HCT116 (cell line): ENCODE results near the gene AJUBA. TPM values are rescaled to one million over a fixed set of nuclear protein-coding genes. Genes with fewer than 3 reads are reported as not detected.
A peak's percentile ranks its signal among the peaks of the same experiment; 100 is the strongest.

ENCODE experiments used
- ATAC-seq: fragments of 200-7000 bp; cut with Tn5 transposase; 2 replicates; pipeline ENCODE4 v1.9.1; 2020; ENCODE audit warnings: mild to moderate bottlenecking, moderate library complexity
- BruUV-seq: library from RNA; stranded (reverse); fragments of 400-500 nt; replicated peaks from 2 replicates; lab custom pipeline; 2021; lab: Mats Ljungman, UMichigan
- CTCF ChIA-PET: fragments of 300-600 bp; sonication (Branson Sonifier 250); formaldehyde crosslinking; loops from one replicate; lab custom pipeline; 2021; ENCODE audit warnings: antibody characterized with exemption; lab: Charles Lee
- POLR2A ChIA-PET: fragments of 300-600, 350-600 bp; sonication (Branson Sonifier 250); formaldehyde crosslinking; loops from one replicate; lab custom pipeline; 2021; ENCODE audit warnings: antibody characterized with exemption; lab: Charles Lee
- RAD21 ChIA-PET, 2 experiments: fragments of 300-600 bp; sonication (Branson Sonifier 250); formaldehyde crosslinking; loops; one replicate each; lab custom pipeline; 2023; ENCODE audit warnings: low total read pairs in 2 of 2; ENCODE audit not compliant: uncharacterized antibody in 2 of 2, unreplicated experiment in 2 of 2, low non-redundant PET in 1 of 2; lab: Charles Lee
- DNase-seq: peaks from one replicate; pipeline ENCODE4 v3.0.0-alpha.2; 2010; ENCODE audit warnings: low read depth, low spot score
- H2AFZ ChIP-seq: fragments of 200-600 bp; shearing (Covaris generic), sonication (generic); 2 replicates; pipeline ENCODE4 v1.6.1; 2017; ENCODE audit warnings: low read depth, mixed run types, mixed read lengths, antibody characterized with exemption, low read length; ENCODE audit not compliant: poor library complexity, severe bottlenecking
- H3K27ac ChIP-seq: 2 replicates; pipeline ENCODE4 v1.5.1; 2012; ENCODE audit warnings: low read depth, low read length
- H3K27me3 ChIP-seq: fragments of 200-600 bp; sonication (generic); 2 replicates; pipeline ENCODE4 v1.6.1; 2016; ENCODE audit warnings: mixed run types, low read length, mixed read lengths; ENCODE audit not compliant: insufficient read depth
- H3K36me3 ChIP-seq, 2 experiments: fragments of 200-500 bp in 1 of 2; fragments of 200-600 bp in 1 of 2; sonication (Bioruptor generic) in 1 of 2; sonication (generic) in 1 of 2; 2 replicates each; pipeline versions ENCODE4 v1.5.1 to v1.6.1; 2014 to 2016; ENCODE audit warnings: low read length in 2 of 2, inconsistent platforms in 1 of 2, mixed read lengths in 1 of 2, mixed run types in 1 of 2; ENCODE audit not compliant: insufficient read depth in 2 of 2, control insufficient read depth in 1 of 2
- H3K4me1 ChIP-seq, 2 experiments: fragments of 200-600 bp in 1 of 2; sonication (generic) in 1 of 2; 2 replicates each; pipeline versions ENCODE4 v1.5.1 to v1.6.1; 2012 to 2017; ENCODE audit warnings: low read length in 2 of 2, inconsistent platforms in 1 of 2, mild to moderate bottlenecking in 1 of 2, mixed read lengths in 1 of 2, mixed run types in 1 of 2, moderate library complexity in 1 of 2; ENCODE audit not compliant: insufficient read depth in 2 of 2, control insufficient read depth in 1 of 2
- H3K4me2 ChIP-seq: fragments of 200-600 bp; sonication (generic); 2 replicates; pipeline ENCODE4 v1.6.1; 2017; ENCODE audit warnings: mixed run types, low read length, mixed read lengths
- H3K4me3 ChIP-seq, 2 experiments: fragments of 200-600 bp in 1 of 2; sonication (generic) in 1 of 2; replicated peaks in 1 of 2; 2 replicates each; pipeline ENCODE4 v1.5.1; 2011 to 2016; ENCODE audit warnings: low read length in 2 of 2, control low read depth in 1 of 2, low read depth in 1 of 2, mild to moderate bottlenecking in 1 of 2, mixed read lengths in 1 of 2, mixed run types in 1 of 2
- H3K79me2 ChIP-seq: fragments of 200-600 bp; sonication (generic); 2 replicates; pipeline ENCODE4 v1.6.1; 2017; ENCODE audit warnings: mild to moderate bottlenecking, mixed run types, low read length, moderate library complexity, mixed read lengths; ENCODE audit not compliant: insufficient read depth
- H3K9ac ChIP-seq: fragments of 200-600 bp; sonication (generic); 2 replicates; pipeline ENCODE4 v1.6.1; 2016; ENCODE audit warnings: low read length, mixed read lengths
- H3K9me2 ChIP-seq: fragments of 200-600 bp; sonication (generic), shearing (Covaris generic); 2 replicates; pipeline ENCODE4 v1.6.1; 2017; ENCODE audit warnings: mixed run types, mild to moderate bottlenecking, moderate library complexity; ENCODE audit not compliant: insufficient read depth
- H3K9me3 ChIP-seq, 2 experiments: fragments of 200-500 bp in 1 of 2; fragments of 200-600 bp in 1 of 2; sonication (Bioruptor generic) in 1 of 2; sonication (generic) in 1 of 2; 2 replicates each; pipeline ENCODE4 v1.6.1; 2014 to 2017; ENCODE audit warnings: low read length in 2 of 2, mixed read lengths in 2 of 2, inconsistent platforms in 1 of 2, low read depth in 1 of 2, mild to moderate bottlenecking in 1 of 2, mixed run types in 1 of 2, moderate library complexity in 1 of 2; ENCODE audit not compliant: control insufficient read depth in 1 of 2, insufficient read depth in 1 of 2
- H4K20me1 ChIP-seq: fragments of 200-600 bp; sonication (generic), shearing (Covaris generic); 2 replicates; pipeline ENCODE4 v1.6.1; 2017; ENCODE audit warnings: mixed run types, mild to moderate bottlenecking, moderate library complexity; ENCODE audit not compliant: insufficient read depth
- ATF3 ChIP-seq: IDR thresholded peaks from 2 replicates; pipeline ENCODE4 v1.6.1; 2012
- EZH2 ChIP-seq: fragments of 200-600 bp; sonication (generic); IDR thresholded peaks from 2 replicates; pipeline ENCODE4 v1.6.1; 2017; ENCODE audit warnings: antibody characterized with exemption, mixed run types
- EZH2phosphoT487 ChIP-seq: fragments of 200-600 bp; IDR thresholded peaks from 2 replicates; pipeline ENCODE4 v1.6.1; 2018; ENCODE audit warnings: antibody characterized with exemption, borderline replicate concordance
- JUND ChIP-seq: IDR thresholded peaks from 2 replicates; pipeline ENCODE4 v1.6.1; 2012
- POLR2A ChIP-seq: IDR thresholded peaks from 2 replicates; pipeline ENCODE4 v1.7.0; 2011; ENCODE audit warnings: borderline replicate concordance; ENCODE audit not compliant: insufficient read depth, insufficient read length; ENCODE audit errors: extremely low read depth
- POLR2AphosphoS5 ChIP-seq: IDR thresholded peaks from 2 replicates; pipeline ENCODE4 v1.6.1; 2011; ENCODE audit warnings: mild to moderate bottlenecking, low read depth, low read length, moderate library complexity
- RAD21 ChIP-seq: IDR thresholded peaks from 2 replicates; pipeline ENCODE4 v1.6.1; 2012; ENCODE audit warnings: low read depth, mild to moderate bottlenecking
- REST ChIP-seq: IDR thresholded peaks from 2 replicates; pipeline ENCODE4 v1.6.1; 2012; ENCODE audit warnings: low read depth
- SP1 ChIP-seq: IDR thresholded peaks from 2 replicates; pipeline ENCODE4 v1.6.1; 2012; ENCODE audit warnings: low read depth
- SRF ChIP-seq: IDR thresholded peaks from 2 replicates; pipeline ENCODE4 v1.6.1; 2012; ENCODE audit warnings: low read depth
- TCF7L2 ChIP-seq: IDR thresholded peaks from 2 replicates; pipeline ENCODE4 v1.7.0; 2011; ENCODE audit warnings: borderline replicate concordance, inconsistent platforms; ENCODE audit not compliant: insufficient read depth, insufficient read length; ENCODE audit errors: extremely low read depth
- YY1 ChIP-seq: IDR thresholded peaks from 2 replicates; pipeline ENCODE4 v1.6.1; 2011; ENCODE audit warnings: low read length, low read depth, moderate library complexity, mild to moderate bottlenecking; ENCODE audit not compliant: insufficient replicate concordance; ENCODE audit errors: extremely low read depth
- ZFX ChIP-seq: fragments of 450-650 bp; IDR thresholded peaks from 2 replicates; pipeline ENCODE4 v1.6.1; 2017
- intact Hi-C: fragments of 100-400 bp; cut with micrococcal nuclease; formaldehyde crosslinking; loops from 2 replicates; pipeline ENCODE4 v1.10.0; 2022
- total RNA-seq: library from RNA; stranded (reverse); gene quantifications from one replicate; pipeline ENCODE4 v1.2.1, GENCODE V29; 2021; ENCODE audit not compliant: unreplicated experiment

Gene AJUBA
- total RNA-seq, 1 experiment from 2014 or later = 39.7 TPM

- Histone ChIP-seq H3K9me3 (no peaks in the 10 kb centered on the region), H4K20me1 (no peaks in the 10 kb centered on the region), H3K4me1 (peaks cover 6 to 16% of the 10 kb centered on the region in 2 experiments; a peak in 3 of 4 replicates), H3K4me2 (no peak overlapping the region; the same call in 1 of the 2 replicates), H3K4me3 (no peak overlapping the region), H3K27ac (no peak overlapping the region)
- ATAC-seq (peak; percentile 23; the same call in 1 of the 2 replicates), DNase-seq (no peak)
- ChIA-PET POLR2A (interaction anchor here (1.3 kb wide), 1 partner anchor 18 kb away, joined by 4 read pairs; no protein-coding TSS in a partner anchor), RAD21 (no interaction called here)
- intact Hi-C loops = no loop called here
- TF ChIP-seq EZH2 = no peak
- TF ChIP-seq TCF7L2 = no peak
- TF ChIP-seq RAD21 = no peak
- no peak for TF ChIP-seq JUND
- TF ChIP-seq POLR2AphosphoS5 = no peak
- TF ChIP-seq ATF3 = no peak
- no peak for TF ChIP-seq REST
- no peak for TF ChIP-seq SRF
- TF ChIP-seq YY1 = no peak
- TF ChIP-seq EZH2phosphoT487 = no peak
- TF ChIP-seq SP1 = no peak
- TF ChIP-seq ZFX = no peak
- no peak for TF ChIP-seq POLR2A
- TF ChIP-seq, all 23 proteins: peak for 0
- H2AFZ ChIP-seq = no peak overlapping the region
- H3K9me2 ChIP-seq = no peaks in the 10 kb centered on the region
- CTCF ChIA-PET = interaction anchor here (1.0 kb wide), 1 partner anchor 38 kb away, joined by 3 read pairs; no protein-coding TSS in a partner anchor
- no peaks in the 10 kb centered on the region for H3K27me3 ChIP-seq
- H3K9ac ChIP-seq = no peak overlapping the region
- BruUV-seq = no TSS peak
- H3K79me2 ChIP-seq = peaks cover 16% of the 10 kb centered on the region
- H3K36me3 ChIP-seq = peaks cover 13 to 23% of the 10 kb centered on the region in 2 experiments
These were observed 42.3 kb upstream of the AJUBA start for GRCh38 chr14:23024612-23025075.
